H9 (cell line): ENCODE results near the gene DCC. TPM values are rescaled to one million over a fixed set of nuclear protein-coding genes. Genes with fewer than 3 reads are reported as not detected.

ENCODE experiments used
- DNase-seq: peaks from one replicate; pipeline ENCODE4 v3.0.0-alpha.2; 2017
- H2AFZ ChIP-seq: one replicate; pipeline ENCODE4 v1.6.1; 2013; ENCODE audit warnings: mild to moderate bottlenecking, low read length, control low read depth, moderate library complexity
- H2AK5ac ChIP-seq: 2 replicates; pipeline ENCODE4 v1.6.1; 2013; ENCODE audit warnings: low read length, control low read depth, mixed read lengths; ENCODE audit not compliant: insufficient read length
- H2BK120ac ChIP-seq: one replicate; pipeline ENCODE4 v1.6.1; 2013; ENCODE audit warnings: low read depth, mild to moderate bottlenecking, low read length, control low read depth, inconsistent platforms; ENCODE audit not compliant: poor library complexity, severe bottlenecking
- H2BK12ac ChIP-seq: 2 replicates; pipeline ENCODE4 v1.6.1; 2013; ENCODE audit warnings: low read length, control low read depth, mixed read lengths, low read depth; ENCODE audit not compliant: insufficient read length
- H2BK15ac ChIP-seq: 2 replicates; pipeline ENCODE4 v1.6.1; 2013; ENCODE audit warnings: low read depth, low read length, control low read depth
- H2BK20ac ChIP-seq: one replicate; pipeline ENCODE4 v1.6.1; 2013; ENCODE audit warnings: low read depth, mild to moderate bottlenecking, low read length, control low read depth, inconsistent platforms; ENCODE audit not compliant: poor library complexity, severe bottlenecking
- H2BK5ac ChIP-seq: 2 replicates; pipeline ENCODE4 v1.6.1; 2013; ENCODE audit warnings: low read length, control low read depth, mixed read lengths; ENCODE audit not compliant: insufficient read length
- H3K14ac ChIP-seq: 2 replicates; pipeline ENCODE4 v1.6.1; 2013; ENCODE audit warnings: low read length, control low read depth; ENCODE audit not compliant: insufficient read depth
- H3K18ac ChIP-seq: 2 replicates; pipeline ENCODE4 v1.6.1; 2013; ENCODE audit warnings: low read depth, mild to moderate bottlenecking, mixed read lengths, low read length, control low read depth; ENCODE audit not compliant: insufficient read length
- H3K23ac ChIP-seq: 2 replicates; pipeline ENCODE4 v1.6.1; 2013; ENCODE audit warnings: low read length, control low read depth, mixed read lengths, low read depth; ENCODE audit not compliant: insufficient read length
- H3K23me2 ChIP-seq: 2 replicates; pipeline ENCODE4 v1.6.1; 2013; ENCODE audit warnings: low read depth, mild to moderate bottlenecking, mixed read lengths, low read length, control low read depth; ENCODE audit not compliant: insufficient read length, poor library complexity, severe bottlenecking
- H3K27ac ChIP-seq: 2 replicates; pipeline ENCODE4 v1.5.1; 2013; ENCODE audit warnings: low read length, control low read depth, mixed read lengths, low read depth; ENCODE audit not compliant: insufficient read length
- H3K27me3 ChIP-seq: 2 replicates; pipeline ENCODE4 v1.6.1; 2013; ENCODE audit warnings: low read length, control low read depth, inconsistent platforms; ENCODE audit not compliant: insufficient read depth
- H3K4ac ChIP-seq: 2 replicates; pipeline ENCODE4 v1.6.1; 2013; ENCODE audit warnings: low read depth, mild to moderate bottlenecking, control low read depth, inconsistent platforms, low read length, moderate library complexity
- H3K4me1 ChIP-seq: 2 replicates; pipeline ENCODE4 v1.6.1; 2013; ENCODE audit warnings: low read length, control low read depth, inconsistent platforms; ENCODE audit not compliant: insufficient read depth
- H3K4me2 ChIP-seq: 2 replicates; pipeline ENCODE4 v1.6.1; 2013; ENCODE audit warnings: low read length, control low read depth, mixed read lengths; ENCODE audit not compliant: insufficient read length, insufficient read depth
- H3K56ac ChIP-seq: 2 replicates; pipeline ENCODE4 v1.6.1; 2013; ENCODE audit warnings: low read depth, mild to moderate bottlenecking, mixed read lengths, low read length, control low read depth; ENCODE audit not compliant: insufficient read length
- H3K79me1 ChIP-seq: 2 replicates; pipeline ENCODE4 v1.6.1; 2013; ENCODE audit warnings: low read depth, mild to moderate bottlenecking, moderate library complexity, low read length, control low read depth, inconsistent platforms; ENCODE audit not compliant: insufficient read depth, poor library complexity, severe bottlenecking
- H3K79me2 ChIP-seq: 2 replicates; pipeline ENCODE4 v1.6.1; 2013; ENCODE audit warnings: low read length, control low read depth, inconsistent platforms; ENCODE audit not compliant: insufficient read depth
- H3K9ac ChIP-seq: 2 replicates; pipeline ENCODE4 v1.6.1; 2013; ENCODE audit warnings: low read length, control low read depth, mixed read lengths; ENCODE audit not compliant: insufficient read length; ENCODE audit errors: extremely low read depth
- H3K9me3 ChIP-seq: one replicate; pipeline ENCODE4 v1.6.1; 2013; ENCODE audit warnings: low read depth, low read length, inconsistent platforms; ENCODE audit not compliant: control insufficient read depth
- H3T11ph ChIP-seq: one replicate; pipeline ENCODE4 v1.6.1; 2013; ENCODE audit warnings: mild to moderate bottlenecking, low read length, control low read depth, inconsistent platforms
- H4K20me1 ChIP-seq: one replicate; pipeline ENCODE4 v1.6.1; 2013; ENCODE audit not compliant: control insufficient read depth, insufficient read length, insufficient read depth
- H4K5ac ChIP-seq: 2 replicates; pipeline ENCODE4 v1.6.1; 2013; ENCODE audit warnings: low read depth, mild to moderate bottlenecking, mixed read lengths, low read length, control low read depth; ENCODE audit not compliant: insufficient read length
- H4K8ac ChIP-seq: replicated peaks from 2 replicates; pipeline ENCODE4 v1.6.1; 2013; ENCODE audit warnings: low read length, control low read depth, mixed read lengths, low read depth; ENCODE audit not compliant: insufficient read length
- H4K91ac ChIP-seq: 2 replicates; pipeline ENCODE4 v1.6.1; 2013; ENCODE audit warnings: low read depth, mild to moderate bottlenecking, moderate library complexity, mixed read lengths, low read length, control low read depth; ENCODE audit not compliant: insufficient read length
- H3K27ac Mint-ChIP-seq, 3 experiments: 2 replicates in 2 of 3; 3 replicates in 1 of 3; pipeline ENCODE4 v1.8.0; 2020 to 2021; ENCODE audit warnings: mixed read lengths in 3 of 3, mild to moderate bottlenecking in 1 of 3, moderate library complexity in 1 of 3
- H3K27me3 Mint-ChIP-seq: 2 replicates; pipeline ENCODE4 v1.8.0; 2021; ENCODE audit warnings: low read depth, mild to moderate bottlenecking, moderate library complexity, mixed read lengths
- H3K36me3 Mint-ChIP-seq, 3 experiments: 2 replicates in 2 of 3; 3 replicates in 1 of 3; pipeline ENCODE4 v1.8.0; 2020 to 2021; ENCODE audit warnings: low read depth in 3 of 3, mixed read lengths in 3 of 3; ENCODE audit not compliant: insufficient read depth in 1 of 3
- H3K4me1 Mint-ChIP-seq, 2 experiments: 2 replicates each; pipeline ENCODE4 v1.8.0; 2020; ENCODE audit warnings: mixed read lengths in 2 of 2
- H3K4me3 Mint-ChIP-seq, 2 experiments: 2 replicates in 1 of 2; 3 replicates in 1 of 2; pipeline ENCODE4 v1.8.0; 2020 to 2021; ENCODE audit warnings: mild to moderate bottlenecking in 2 of 2, mixed read lengths in 2 of 2, moderate library complexity in 1 of 2
- H3K9me3 Mint-ChIP-seq, 2 experiments: 2 replicates in 1 of 2; 3 replicates in 1 of 2; pipeline ENCODE4 v1.8.0; 2020; ENCODE audit warnings: mild to moderate bottlenecking in 2 of 2, mixed read lengths in 2 of 2, moderate library complexity in 1 of 2
- CTCF ChIP-seq: fragments of 200-600 bp; sonication (generic); conservative IDR thresholded peaks from 3 replicates; pipeline ENCODE4 v1.8.0; 2021; ENCODE audit warnings: antibody characterized with exemption, mild to moderate bottlenecking
- WGBS: extraction: QIAGEN DNeasy Blood & Tissue Kit; methylation state at CpG from one replicate; pipeline ENCODE4 v1.1.7; 2013; ENCODE audit warnings: missing lambda C conversion rate, low lambda C conversion rate, mixed read lengths; ENCODE audit not compliant: insufficient read length; ENCODE audit errors: extremely low coverage; 5-methylcytosine and 5-hydroxymethylcytosine counted together
- total RNA-seq: library from RNA; stranded (reverse); gene quantifications from 2 replicates; pipeline ENCODE4 v1.2.1, GENCODE V29; 2021

Gene DCC
- total RNA-seq, 1 experiment from 2014 or later, result 0.35 TPM

DNA sequence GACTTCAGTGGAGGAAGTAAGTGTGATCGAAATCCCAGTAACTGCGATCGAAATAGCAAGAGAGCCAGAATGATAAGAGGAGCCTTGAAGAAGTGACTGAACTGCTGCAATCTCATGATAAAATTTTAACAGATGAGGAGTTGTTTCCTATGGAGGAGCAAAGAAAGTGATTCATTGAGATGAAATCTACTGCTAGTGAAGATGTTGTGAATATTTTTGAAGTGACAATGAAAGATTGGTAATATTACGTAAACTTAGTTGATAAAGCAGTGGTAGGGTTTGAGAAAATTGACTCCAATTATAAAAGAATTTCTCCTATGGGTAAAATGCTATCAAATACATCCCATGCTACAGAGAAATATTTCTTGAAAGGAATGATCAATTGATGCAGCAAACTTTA lies 1103.8 kb downstream of the DCC start:
- H2AK5ac ChIP-seq, result no peak overlapping the region
- TF ChIP-seq CTCF, result no peak
- no peaks in the 10 kb centered on the region for H3K79me1 ChIP-seq
- Mint-ChIP-seq H3K27ac (no peak overlapping the region; a peak in 1 of 7 replicates), H3K4me1 (no peaks in the 10 kb centered on the region), H3K9me3 (no peaks in the 10 kb centered on the region), H3K27me3 (no peaks in the 10 kb centered on the region), H3K4me3 (no peak overlapping the region), H3K36me3 (no peaks in the 10 kb centered on the region)
- H3K79me2 ChIP-seq, result no peaks in the 10 kb centered on the region
- H3K27ac ChIP-seq, result no peak overlapping the region
- no peak overlapping the region for H3K14ac ChIP-seq
- H4K5ac ChIP-seq, result no peak overlapping the region
- H2BK120ac ChIP-seq, result no peak overlapping the region
- H3K18ac ChIP-seq, result no peak overlapping the region
- no peak overlapping the region for H2BK15ac ChIP-seq
- no peak overlapping the region for H2BK5ac ChIP-seq
- H3K27me3 ChIP-seq, result no peaks in the 10 kb centered on the region
- 100% methylated on average over 1 of the region's 4 CpGs for WGBS
- no peak overlapping the region for H4K8ac ChIP-seq
- H4K20me1 ChIP-seq, result no peaks in the 10 kb centered on the region
- no peaks in the 10 kb centered on the region for H3K4me1 ChIP-seq
- H3K9ac ChIP-seq, result no peak overlapping the region
- no peak for DNase-seq
- H3K4ac ChIP-seq, result no peak overlapping the region
- no peak overlapping the region for H2BK12ac ChIP-seq
- H2AFZ ChIP-seq, result no peak overlapping the region
- no peak overlapping the region for H3K23ac ChIP-seq
- H4K91ac ChIP-seq, result no peak overlapping the region
- no peaks in the 10 kb centered on the region for H3K9me3 ChIP-seq
- no peak overlapping the region for H2BK20ac ChIP-seq
- no peak overlapping the region for H3T11ph ChIP-seq
- no peak overlapping the region for H3K56ac ChIP-seq
- no peaks in the 10 kb centered on the region for H3K23me2 ChIP-seq
- H3K4me2 ChIP-seq, result no peak overlapping the region
